CMK (cell line): Measurements from ENCODE around the gene MDGA2.
"Not testable (repeated sequence)": the region's sequence is repeated elsewhere in the genome, so short reads cannot be mapped to it uniquely, and the experiment has no call there.

Source experiments
- DNase-seq: peaks from one replicate; pipeline ENCODE4 v3.0.0-alpha.2; 2010; ENCODE audit warnings: low read depth

The MDGA2 gene

DNA sequence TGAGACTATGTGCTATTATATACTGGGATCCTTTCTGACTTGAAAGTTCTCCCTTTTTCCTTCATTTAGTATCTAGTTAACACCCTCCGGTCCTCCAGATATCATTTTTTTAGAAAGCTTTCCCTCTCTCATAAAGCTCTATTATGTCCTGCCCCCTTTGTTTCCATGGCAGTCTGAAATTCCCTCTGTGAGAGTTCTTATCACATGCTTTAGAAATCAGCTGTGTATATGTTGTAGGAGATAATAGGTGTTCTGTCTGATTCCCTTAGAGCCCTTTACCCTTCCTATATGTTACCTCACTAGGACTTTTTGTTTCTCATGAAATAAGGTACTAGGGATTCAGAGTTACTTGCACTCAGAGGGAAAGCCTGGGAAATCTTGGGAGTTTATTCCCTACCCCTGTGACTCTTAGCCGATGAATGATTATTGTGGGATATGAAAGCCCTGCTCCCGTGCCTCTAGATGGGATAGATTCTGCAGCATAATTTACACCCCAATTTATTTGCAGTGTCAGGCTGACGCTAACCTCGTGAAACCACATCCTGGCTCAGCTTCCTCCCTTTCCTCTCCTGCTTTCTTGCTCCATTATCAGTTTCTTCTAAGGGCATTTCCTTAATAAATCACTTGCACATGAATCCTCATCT is 448.4 kb downstream of the MDGA2 start:
- no peak for DNase-seq

DNA sequence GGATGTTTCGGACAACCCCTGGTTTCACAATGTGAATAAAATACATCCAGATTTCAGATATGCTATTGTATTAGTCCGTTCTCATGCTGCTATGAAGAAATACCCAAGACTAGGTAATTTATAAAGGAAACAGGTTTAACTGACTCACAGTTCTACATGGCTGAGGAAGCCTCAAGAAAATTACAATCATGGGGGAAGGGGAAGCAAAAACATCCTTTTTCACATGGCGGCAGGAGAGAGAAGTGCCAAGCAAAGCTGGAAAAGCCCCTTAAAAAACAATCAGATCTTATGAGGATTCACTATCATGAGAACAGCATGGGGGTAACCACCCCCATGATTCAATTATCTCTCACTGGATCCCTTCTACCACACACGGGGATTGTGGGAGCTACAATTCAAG is 451.7 kb downstream of the MDGA2 start:
- no peak for DNase-seq

DNA sequence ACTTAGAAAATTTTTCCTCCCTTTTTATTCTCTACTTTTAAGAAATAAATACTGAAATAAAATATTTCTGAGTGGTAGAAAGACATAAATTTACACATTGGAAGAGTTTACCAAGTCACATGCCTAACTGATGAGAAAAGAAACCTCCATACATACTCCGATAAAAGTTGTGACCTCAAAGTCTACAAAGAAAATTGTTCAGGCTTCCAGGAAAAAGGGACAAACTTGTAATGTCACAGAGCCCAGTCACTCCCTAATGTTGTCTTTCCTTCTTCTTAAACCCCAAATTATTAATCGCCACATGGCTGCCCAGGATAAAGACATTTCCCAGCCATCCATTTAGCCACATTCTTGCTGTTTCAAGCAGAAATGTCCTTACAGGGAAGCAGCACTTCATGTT is 455.3 kb downstream of the MDGA2 start:
- no peak for DNase-seq

DNA sequence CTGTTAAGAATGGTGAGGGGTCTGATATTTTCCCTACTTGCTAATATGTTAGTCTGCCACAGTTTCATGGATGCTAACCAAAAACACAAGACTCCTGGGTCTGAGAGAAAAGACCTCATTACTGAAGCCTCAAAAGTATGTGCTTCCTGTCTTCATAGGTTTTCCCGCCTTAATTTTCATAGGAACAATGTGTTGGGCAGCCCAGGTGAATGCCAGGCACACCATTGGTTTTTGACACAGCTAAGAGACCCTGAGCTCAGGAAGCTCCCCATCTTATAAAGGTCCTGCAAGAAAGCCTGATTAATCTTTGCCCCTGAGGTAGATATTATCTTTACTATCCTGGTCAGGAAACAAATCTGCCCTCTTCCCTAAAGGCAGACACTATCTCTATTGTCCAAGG is 464.1 kb downstream of the MDGA2 start:
- no peak for DNase-seq

DNA sequence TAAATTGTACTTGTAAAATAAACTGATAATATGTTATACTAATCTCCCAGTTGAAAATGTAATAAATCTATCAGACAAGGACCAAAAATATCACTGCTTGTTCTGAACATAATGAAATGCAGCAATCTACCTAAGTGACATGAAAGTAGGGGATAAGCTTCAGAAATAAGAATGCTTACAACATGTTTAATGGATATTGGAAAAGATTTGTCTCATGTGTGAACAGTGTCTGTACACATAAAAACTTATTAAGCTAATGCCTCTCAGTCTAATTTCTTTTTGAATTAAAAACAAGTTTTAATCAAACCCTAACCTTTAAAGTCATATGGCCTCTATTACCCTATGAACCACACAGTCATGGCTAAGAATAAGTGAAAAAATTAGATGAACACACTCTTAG is 465.3 kb downstream of the MDGA2 start:
- DNase-seq = no peak

DNA sequence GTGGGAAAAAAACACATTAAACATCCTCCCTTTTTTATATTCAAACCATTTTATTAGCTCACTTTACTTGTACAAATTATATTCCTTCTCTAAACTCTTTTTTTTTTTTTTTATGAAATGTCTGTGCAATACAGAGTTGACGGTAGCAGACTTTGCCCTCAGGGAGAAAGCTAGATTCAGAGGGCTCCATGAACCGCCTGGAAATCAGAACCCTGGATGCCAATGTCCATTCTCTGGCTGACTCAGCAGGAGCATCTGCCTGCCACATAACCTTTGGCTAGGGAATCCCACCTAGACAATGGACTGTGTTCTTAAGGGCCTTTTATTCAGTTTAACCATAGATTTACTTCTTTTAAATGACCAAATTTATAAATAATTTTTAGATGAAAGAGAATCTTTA is 467.0 kb downstream of the MDGA2 start:
- DNase-seq = no peak

DNA sequence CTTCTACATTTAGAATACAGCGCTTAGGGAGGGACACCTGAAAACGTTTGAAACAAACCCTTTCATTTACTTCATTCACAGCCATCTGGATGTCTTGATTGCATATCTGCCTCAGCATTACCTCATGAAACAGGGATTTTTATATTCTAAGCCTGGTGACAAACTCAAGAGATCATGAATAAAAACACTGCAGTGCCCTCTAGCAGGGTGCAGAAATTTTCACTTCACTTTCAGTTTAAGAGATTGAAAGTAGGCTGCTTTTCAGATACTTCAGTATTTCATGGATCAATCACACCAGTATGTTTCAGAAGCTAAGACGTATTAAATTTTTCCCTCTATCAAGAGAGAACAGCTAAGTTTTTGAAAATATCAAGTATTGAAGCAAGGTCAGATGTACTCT is 467.8 kb downstream of the MDGA2 start:
- DNase-seq = no peak

DNA sequence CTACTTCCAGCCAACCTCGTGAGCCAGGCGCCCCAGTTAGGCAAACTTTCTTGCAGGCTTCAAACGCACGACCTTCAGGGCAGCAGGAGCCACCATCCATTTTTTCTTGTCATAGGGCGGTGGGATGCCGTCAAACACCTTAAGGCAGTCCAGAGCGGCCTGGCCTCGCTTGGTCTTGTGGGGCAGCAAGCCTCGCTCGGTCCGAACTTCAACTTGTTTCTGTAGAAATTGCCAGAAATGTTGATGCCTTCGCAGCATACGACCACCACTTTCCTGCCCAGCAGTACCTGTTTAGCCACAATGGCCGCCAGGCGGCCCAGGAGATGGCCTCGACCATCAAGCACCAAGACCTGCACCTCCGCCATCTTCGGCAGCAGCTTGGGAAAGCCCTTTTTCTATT is 474.7 kb downstream of the MDGA2 start:
- no peak for DNase-seq

DNA sequence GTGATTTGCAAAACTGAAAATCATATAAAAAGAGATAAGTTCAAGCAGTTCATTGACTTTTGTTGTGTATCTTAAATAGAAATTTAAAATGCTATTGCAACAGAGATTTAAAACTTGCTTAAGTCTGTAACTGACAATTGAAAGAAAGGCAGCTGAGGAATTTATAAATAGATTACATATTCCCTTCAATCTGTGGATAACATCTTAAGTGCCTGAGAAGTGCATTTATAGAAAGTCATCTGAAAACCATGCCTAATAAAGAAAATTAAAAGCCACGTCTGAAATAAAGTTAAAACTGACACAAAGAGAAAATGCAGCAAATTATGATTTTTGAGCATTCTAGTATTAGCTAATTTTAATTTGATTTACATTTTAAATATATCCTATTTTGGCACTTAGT is 479.8 kb downstream of the MDGA2 start:
- no peak for DNase-seq

DNA sequence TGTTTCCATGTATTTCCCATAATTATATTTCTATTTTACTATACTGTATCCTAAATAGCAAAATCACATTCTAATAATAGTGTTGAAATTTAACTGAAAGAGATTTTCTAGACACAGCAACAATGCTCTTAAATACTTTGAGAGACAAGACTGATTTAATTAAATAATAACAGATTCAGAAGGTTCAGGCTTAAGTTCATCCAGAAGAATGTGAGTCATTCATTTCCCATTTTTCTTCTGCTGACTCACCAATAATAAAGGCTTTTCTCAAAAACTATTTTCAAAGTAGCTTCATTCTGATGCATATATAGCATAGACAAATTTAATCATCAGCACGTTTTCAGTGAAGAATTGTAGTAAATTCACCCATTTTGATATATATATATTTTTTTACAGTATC is 481.4 kb downstream of the MDGA2 start:
- no peak for DNase-seq

DNA sequence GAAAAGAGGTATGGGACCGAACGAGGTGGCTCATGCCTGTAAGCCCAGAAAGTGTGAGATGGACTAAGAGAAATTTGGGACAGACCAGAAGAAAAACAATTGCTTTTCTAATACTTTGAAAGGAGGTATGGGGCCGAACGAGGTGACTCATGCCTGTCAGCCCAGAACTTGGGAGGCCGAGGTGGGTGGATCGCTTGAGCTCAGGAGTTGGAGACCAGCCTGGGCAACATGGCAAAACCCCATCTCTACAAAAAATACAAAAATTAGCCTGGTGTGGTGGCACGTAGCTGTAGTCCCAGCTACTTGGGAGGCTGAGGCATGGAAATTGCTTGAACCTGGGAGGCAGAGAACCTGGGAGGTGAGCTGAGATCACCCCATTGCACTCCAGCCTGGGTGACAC is 483.2 kb downstream of the MDGA2 start:
- not testable (repeated sequence) for DNase-seq

DNA sequence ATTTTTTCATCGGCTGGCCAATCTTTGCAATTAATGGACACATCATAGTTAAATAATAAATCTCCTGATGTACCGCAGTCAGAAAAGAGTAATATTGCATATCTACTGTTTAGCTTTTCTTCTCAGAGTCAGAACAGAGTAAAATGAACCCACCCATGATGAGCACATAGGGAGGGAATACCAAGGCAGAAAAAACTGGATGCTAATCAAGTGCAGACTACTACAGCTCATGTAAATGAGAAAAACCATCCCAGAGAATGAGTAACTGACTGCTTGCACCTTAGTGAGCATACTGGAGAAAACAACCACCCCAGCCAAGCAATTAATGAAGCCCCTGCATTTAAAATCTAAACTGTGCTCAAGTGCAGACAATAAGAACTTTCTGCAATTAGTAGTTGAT is 483.7 kb downstream of the MDGA2 start:
- DNase-seq = no peak

DNA sequence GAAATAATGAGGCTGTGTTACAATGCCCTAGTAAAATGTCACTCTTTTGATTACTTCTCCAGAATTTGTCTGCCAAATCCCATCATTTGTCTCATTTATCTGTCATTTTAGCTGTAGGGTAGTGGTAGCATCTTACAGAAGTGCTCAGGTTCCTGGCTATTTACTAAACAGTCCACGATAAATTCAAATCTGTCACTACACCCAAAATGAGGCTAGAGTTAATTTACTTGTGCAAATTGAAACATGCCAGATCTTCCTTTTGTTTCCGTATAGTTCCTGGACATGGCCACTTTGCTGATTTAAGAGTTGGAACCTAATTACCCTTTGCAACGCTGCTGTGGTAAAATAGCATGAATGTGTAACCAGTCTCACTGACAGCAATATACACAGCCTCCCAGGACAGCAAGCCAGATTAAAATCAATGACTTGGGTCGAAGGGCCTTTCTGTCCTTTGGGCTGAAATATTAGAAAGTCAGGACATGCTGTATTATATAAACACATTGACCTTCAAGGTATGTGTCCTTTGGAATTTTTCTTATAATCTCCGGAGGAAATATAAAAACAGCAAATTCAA is 485.4 kb downstream of the MDGA2 start:
- no peak for DNase-seq

DNA sequence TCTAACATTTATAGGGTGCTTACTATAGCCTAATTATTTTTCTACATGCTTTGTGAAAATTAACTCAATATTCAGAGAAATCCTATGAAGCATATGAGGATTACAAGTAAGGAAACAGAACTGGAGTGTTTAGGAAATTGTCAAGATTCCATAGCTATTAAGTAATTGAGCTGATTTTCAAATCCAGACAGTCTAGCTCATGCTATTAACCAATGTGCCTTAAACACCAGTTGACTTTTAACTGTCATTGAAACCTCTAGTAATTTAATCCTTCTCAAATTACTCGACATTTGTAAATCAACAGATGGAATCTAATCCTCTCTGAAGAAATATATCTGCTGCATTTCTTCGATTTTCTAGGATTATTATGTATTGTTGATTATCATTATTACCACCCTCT is 488.9 kb downstream of the MDGA2 start:
- DNase-seq = no peak

DNA sequence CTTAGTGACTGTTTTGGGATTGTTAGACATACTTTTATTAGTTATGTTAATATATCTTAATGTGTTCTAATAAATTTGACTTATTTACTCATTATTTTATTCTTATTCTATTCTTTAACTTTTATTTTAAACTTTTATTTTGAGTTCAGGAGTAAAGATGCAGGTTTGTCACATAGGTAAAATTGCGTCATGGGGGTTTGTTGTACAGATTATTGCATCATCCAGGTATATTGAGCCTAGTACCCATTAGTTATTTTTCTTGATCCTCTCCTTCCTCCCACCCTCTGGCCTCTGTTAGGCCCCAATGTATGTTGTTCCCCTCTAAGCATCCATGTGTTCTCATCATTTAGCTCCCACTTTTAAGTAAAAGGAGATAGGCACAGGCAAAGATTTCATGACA is 495.5 kb downstream of the MDGA2 start:
- no peak for DNase-seq

DNA sequence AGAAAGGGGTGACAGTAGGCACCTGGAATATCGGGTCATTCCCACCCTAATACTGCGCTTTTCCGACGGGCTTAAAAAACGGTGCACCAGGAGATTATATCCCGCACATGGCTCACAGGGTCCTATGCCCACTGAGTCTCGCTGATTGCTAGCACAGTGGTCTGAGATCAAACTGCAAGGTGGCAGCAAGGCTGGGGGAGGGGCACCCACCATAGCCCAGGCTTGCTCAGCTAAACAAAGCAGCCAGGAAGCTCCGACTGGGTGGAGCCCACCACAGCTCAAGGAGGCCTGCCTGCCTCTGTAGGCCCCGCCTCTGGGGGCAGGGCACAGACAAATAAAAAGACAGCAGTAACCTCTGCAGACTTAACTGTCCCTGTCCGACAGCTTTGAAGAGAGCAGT is 503.5 kb downstream of the MDGA2 start:
- DNase-seq = not testable (repeated sequence)

DNA sequence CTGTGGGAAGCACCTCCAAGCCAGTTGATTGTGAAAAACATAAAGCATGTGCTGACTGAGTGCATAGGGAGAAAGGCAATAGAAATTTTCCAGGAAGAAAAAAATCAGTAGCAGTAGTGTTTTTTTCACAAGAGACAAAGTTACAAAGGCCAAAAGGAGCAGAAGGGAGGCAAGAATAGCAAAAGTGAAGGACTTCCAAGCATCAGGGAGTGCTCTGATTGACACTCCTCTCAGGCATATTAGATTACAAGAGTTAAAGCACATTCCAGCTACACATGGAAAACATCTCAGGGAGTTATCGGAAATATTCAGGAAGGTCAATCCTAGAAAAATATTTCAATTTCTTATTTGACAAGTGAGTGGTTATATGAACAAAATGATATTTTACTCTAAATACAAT is 508.0 kb downstream of the MDGA2 start:
- no peak for DNase-seq

DNA sequence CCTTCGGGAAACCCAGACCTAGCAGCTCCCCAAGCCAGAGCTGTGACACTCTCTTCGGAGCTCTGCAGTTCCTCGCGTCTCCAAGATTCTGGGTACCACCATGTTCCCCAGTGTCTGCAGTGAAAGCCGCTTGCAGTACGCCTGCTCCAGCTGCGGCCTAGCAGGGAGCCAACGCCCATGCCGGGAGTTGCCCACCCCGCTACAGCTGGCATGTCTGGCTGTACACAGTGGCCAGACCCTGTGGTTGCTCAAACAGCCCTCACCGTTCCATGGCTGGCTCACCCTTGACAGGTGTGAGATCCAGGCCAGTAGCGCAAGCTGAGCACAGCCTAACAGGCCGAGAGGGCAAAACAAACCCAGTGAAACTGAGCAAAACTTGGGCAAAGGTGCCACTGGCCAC is 520.0 kb downstream of the MDGA2 start:
- no peak for DNase-seq

DNA sequence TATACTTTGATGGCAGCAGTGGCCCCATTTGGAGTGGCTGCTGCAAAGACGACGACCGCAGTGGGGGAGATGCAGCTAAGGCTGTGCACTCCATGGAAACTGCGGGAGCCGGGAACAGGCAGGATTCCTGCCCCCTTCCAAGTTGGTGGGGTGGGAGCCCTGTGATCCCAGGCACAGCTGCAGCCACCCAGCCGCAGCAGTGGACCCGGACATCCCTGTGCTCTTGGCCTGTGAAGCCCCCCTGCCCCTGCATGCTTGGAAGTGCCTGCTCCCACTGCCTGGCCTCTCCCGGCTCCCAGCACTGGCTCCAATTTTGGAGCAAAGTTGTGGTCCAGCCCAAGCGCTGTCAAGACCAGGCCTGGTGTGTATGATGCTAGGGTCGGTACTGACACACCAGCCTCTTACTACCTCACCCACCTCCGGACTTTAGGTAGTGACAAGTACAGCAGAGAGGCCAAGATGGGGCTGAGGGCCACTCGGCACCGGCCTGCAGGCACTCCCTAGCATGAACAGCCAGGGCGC is 521.1 kb downstream of the MDGA2 start:
- no peak for DNase-seq

DNA sequence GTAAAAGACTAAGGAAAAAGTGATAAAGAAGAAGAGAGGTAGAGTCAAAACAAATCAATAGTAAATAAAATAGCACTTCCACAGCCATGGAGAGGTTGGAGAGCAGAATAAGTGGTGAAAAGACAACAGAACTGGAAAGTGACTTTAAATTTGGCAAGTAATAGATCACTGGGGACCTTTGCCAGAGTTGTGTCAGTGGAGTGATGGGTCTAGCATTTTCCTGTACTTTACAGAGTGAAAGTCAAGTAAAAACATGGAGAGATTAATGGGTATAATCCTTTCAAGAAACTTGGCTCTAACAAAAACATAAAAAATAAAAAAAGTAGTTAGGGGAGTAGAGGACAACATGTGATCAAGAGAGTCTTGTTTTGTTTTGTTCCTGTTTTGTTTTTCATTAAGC is 521.7 kb downstream of the MDGA2 start:
- DNase-seq = no peak

DNA sequence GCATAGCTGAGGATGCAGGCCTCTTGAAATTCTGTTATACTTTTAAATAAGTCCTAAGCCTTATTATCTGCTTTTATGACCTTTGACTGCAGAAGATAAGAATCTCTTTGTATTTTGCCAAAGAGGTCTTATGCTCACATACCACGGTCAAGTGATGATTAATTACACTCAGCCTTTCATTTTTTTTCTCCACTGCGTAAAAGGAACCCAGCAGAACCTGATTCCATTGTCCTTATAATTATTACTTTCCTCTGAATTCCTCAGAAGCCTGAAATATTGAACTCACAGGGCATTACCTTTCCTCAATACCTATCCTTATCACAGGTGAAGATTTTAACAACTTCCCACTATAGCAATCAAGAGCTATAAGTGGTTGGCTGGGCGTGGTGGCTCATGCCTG is 525.1 kb downstream of the MDGA2 start:
- DNase-seq = no peak

DNA sequence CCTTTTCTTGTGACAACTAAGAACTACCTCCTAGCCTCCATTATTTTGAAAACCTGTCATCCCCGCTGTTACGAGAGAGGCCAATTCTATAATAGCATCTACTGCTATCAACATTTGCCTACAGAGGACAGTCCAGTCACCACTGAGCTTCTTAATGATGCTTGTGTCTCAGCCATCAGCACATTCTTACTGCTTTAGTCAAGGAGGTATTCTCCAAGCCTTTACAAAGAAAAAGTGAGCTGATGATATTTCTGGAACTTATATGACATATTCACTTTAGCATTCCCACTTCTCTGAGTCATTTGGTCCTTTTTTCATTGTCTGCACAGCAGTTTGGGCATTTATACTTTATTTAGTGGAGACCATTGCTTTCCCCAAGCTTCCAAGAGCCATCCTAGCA is 526.1 kb downstream of the MDGA2 start:
- DNase-seq = no peak

DNA sequence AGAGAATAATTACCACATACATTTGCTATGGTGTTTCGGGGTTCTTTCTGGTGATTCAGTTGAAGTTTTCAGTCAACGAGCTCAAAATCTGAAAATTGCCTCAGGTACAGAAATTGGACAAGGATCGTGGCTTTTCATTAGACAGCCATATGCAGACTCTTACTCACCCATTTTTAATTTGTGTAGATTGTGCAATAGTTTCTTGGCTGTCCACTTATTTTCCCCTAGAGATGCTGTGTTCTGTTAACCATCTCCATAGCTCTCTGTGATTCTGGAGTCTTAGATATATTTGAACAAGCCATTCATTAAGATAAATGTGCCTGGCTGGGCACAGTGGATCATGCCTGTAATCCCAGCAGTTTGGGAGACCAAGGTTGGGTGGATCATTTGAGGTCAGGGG is 526.7 kb downstream of the MDGA2 start:
- DNase-seq = no peak

DNA sequence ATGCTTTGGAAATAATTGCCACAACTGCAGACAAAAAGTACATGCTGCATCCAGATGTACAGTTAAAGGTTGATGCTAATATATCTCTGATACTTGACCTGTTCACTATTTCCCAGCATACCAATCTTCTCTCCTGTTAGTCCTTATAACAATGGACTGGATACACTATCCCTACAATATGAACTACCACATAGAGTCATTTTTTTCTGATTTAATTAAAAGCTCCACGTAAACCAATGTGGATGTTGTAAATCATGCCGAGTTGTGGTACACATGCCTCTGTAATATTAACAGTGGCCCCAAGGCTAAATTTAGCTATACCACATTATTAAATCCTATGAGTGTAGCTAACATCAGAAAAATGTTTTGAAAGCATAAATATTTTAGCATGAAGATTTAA is 554.8 kb downstream of the MDGA2 start:
- DNase-seq = no peak
